Measurements from ENCODE around the gene MYRF.

MYRF gene

DNA sequence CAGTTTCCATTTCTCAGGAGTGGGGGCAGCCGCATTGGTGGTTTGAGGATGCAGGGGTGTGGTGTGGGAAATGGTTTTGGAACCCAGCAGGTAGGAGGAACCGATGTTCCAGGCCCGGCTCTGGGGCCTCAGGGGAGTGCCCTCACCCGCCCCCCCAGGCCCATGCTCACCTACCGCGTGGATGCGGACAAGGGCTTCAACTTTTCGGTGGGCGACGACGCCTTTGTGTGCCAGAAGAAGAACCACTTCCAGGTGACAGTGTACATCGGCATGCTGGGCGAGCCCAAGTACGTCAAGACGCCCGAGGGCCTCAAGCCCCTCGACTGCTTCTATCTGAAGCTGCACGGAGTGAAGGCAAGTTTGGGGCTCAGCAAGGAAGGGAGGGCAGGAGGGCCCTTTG is 21.4 kb downstream of the MYRF start:
- Histone ChIP-seq H3K9ac (ENCODE audit: low read depth, low read length, poor library complexity, severe bottlenecking) (no peak overlapping the region), H3K4me1 (ENCODE audit: insufficient read depth, low read length, poor library complexity, severe bottlenecking) (no peaks in the 10 kb centered on the region), H2AFZ (ENCODE audit: low read length) (no peak overlapping the region), H3F3A (ENCODE audit: low read depth) (no peaks in the 10 kb centered on the region), H3K9me2 (replicated peaks; ENCODE audit: low read depth, low read length) (no peaks in the 10 kb centered on the region), H3K4me2 (ENCODE audit: low read depth, low read length, poor library complexity, severe bottlenecking) (no peak overlapping the region), H3K27me3 (ENCODE audit: insufficient read depth, low read length, poor library complexity, severe bottlenecking) (no peaks in the 10 kb centered on the region), H3K9me3 (ENCODE audit: insufficient read depth, low read depth, low read length) (no peaks in the 10 kb centered on the region), H4K20me1 (ENCODE audit: insufficient read depth, low read length, poor library complexity, severe bottlenecking) (no peaks in the 10 kb centered on the region), H3K36me3 (ENCODE audit: insufficient read depth, low read length) (no peaks in the 10 kb centered on the region), H3K4me3 (ENCODE audit: low read length, poor library complexity, severe bottlenecking) (no peak overlapping the region), H3K79me2 (ENCODE audit: insufficient read depth, low read length) (no peaks in the 10 kb centered on the region)
- TF ChIP-seq EZH2phosphoT487 (IDR thresholded peaks at IDR 0.05; ENCODE audit: borderline replicate concordance) (no peak), CTCF (conservative IDR thresholded peaks at IDR 0.05; ENCODE audit: low read length) (no peak)

- no peak overlapping the region for H3K9ac ChIP-seq (ENCODE audit: low read depth, low read length, poor library complexity, severe bottlenecking)
- no peak overlapping the region for H3K4me2 ChIP-seq (ENCODE audit: low read depth, low read length, poor library complexity, severe bottlenecking)
- H3K9me2 ChIP-seq (replicated peaks; ENCODE audit: low read depth, low read length) = no peaks in the 10 kb centered on the region
- no peaks in the 10 kb centered on the region for H3K79me2 ChIP-seq (ENCODE audit: insufficient read depth, low read length)
- no peak overlapping the region for H3K4me3 ChIP-seq (ENCODE audit: low read length, poor library complexity, severe bottlenecking)
- TF ChIP-seq CTCF (conservative IDR thresholded peaks at IDR 0.05; ENCODE audit: low read length) = no peak
- TF ChIP-seq EZH2phosphoT487 (IDR thresholded peaks at IDR 0.05; ENCODE audit: borderline replicate concordance) = no peak
- H3K4me1 ChIP-seq (ENCODE audit: insufficient read depth, low read length, poor library complexity, severe bottlenecking) = no peaks in the 10 kb centered on the region
- no peaks in the 10 kb centered on the region for H3K36me3 ChIP-seq (ENCODE audit: insufficient read depth, low read length)
- H3K9me3 ChIP-seq (ENCODE audit: insufficient read depth, low read depth, low read length) = no peaks in the 10 kb centered on the region
- H4K20me1 ChIP-seq (ENCODE audit: insufficient read depth, low read length, poor library complexity, severe bottlenecking) = no peaks in the 10 kb centered on the region
- H2AFZ ChIP-seq (ENCODE audit: low read length) = no peak overlapping the region
- no peaks in the 10 kb centered on the region for H3K27me3 ChIP-seq (ENCODE audit: insufficient read depth, low read length, poor library complexity, severe bottlenecking)
- no peaks in the 10 kb centered on the region for H3F3A ChIP-seq (ENCODE audit: low read depth)
Observed at GRCh38 chr11:61774411-61774810, 22.0 kb downstream of the MYRF start.

- Histone ChIP-seq H3K9ac (ENCODE audit: low read depth, low read length, poor library complexity, severe bottlenecking) (no peak overlapping the region), H3K9me2 (replicated peaks; ENCODE audit: low read depth, low read length) (no peaks in the 10 kb centered on the region), H3K4me1 (ENCODE audit: insufficient read depth, low read length, poor library complexity, severe bottlenecking) (no peaks in the 10 kb centered on the region), H3K4me3 (ENCODE audit: low read length, poor library complexity, severe bottlenecking) (no peak overlapping the region), H3K27me3 (ENCODE audit: insufficient read depth, low read length, poor library complexity, severe bottlenecking) (no peaks in the 10 kb centered on the region), H3F3A (ENCODE audit: low read depth) (no peaks in the 10 kb centered on the region), H3K36me3 (ENCODE audit: insufficient read depth, low read length) (no peaks in the 10 kb centered on the region), H4K20me1 (ENCODE audit: insufficient read depth, low read length, poor library complexity, severe bottlenecking) (no peaks in the 10 kb centered on the region), H3K9me3 (ENCODE audit: insufficient read depth, low read depth, low read length) (no peaks in the 10 kb centered on the region), H3K79me2 (ENCODE audit: insufficient read depth, low read length) (no peaks in the 10 kb centered on the region), H3K4me2 (ENCODE audit: low read depth, low read length, poor library complexity, severe bottlenecking) (no peak overlapping the region), H2AFZ (ENCODE audit: low read length) (no peak overlapping the region)
- TF ChIP-seq CTCF (conservative IDR thresholded peaks at IDR 0.05; ENCODE audit: low read length) = no peak
Observed at GRCh38 chr11:61775106-61775505, 22.7 kb downstream of the MYRF start.
